GM23338 (cell line): Measurements from ENCODE around the gene TMEM11. TPM values are rescaled to one million over a fixed set of nuclear protein-coding genes. Genes with fewer than 3 reads are reported as not detected.

ENCODE experiments used
- ATAC-seq: fragments of 200-7000 bp; cut with Tn5 transposase; 3 replicates; pipeline ENCODE4 v1.9.1; 2020
- DNase-seq: peaks from one replicate; pipeline ENCODE4 v3.0.0-alpha.2; 2015; ENCODE audit warnings: low spot score
- H2AFZ ChIP-seq: fragments of 200-600 bp; sonication (generic); 2 replicates; pipeline ENCODE4 v1.8.0; 2016; ENCODE audit warnings: antibody characterized with exemption, mild to moderate bottlenecking, moderate library complexity
- H3F3A ChIP-seq: fragments of 200-600 bp; sonication (generic); replicated peaks from 2 replicates; pipeline ENCODE4 v1.8.0; 2017; ENCODE audit warnings: antibody characterized with exemption, mixed run types, low read depth
- H3K27ac ChIP-seq: fragments of 200-600 bp; sonication (generic); 2 replicates; pipeline ENCODE4 v1.6.1; 2016; ENCODE audit warnings: low read depth
- H3K27me3 ChIP-seq: fragments of 200-600 bp; sonication (generic); 2 replicates; pipeline ENCODE4 v1.8.0; 2016; ENCODE audit warnings: mild to moderate bottlenecking, mixed run types, moderate library complexity; ENCODE audit not compliant: insufficient read depth
- H3K36me3 ChIP-seq: fragments of 200-600 bp; sonication (generic); 2 replicates; pipeline ENCODE4 v1.8.0; 2016; ENCODE audit warnings: mild to moderate bottlenecking; ENCODE audit not compliant: insufficient read depth
- H3K4me1 ChIP-seq: fragments of 200-600 bp; sonication (generic); 2 replicates; pipeline ENCODE4 v1.8.0; 2016; ENCODE audit warnings: mild to moderate bottlenecking, moderate library complexity; ENCODE audit not compliant: insufficient read depth
- H3K4me2 ChIP-seq: fragments of 200-600 bp; sonication (generic); 2 replicates; pipeline ENCODE4 v1.7.1; 2017; ENCODE audit warnings: mixed run types
- H3K4me3 ChIP-seq: fragments of 200-600 bp; sonication (generic); 2 replicates; pipeline ENCODE4 v1.6.1; 2016; ENCODE audit warnings: mixed run types
- H3K79me2 ChIP-seq: fragments of 200-600 bp; sonication (generic); replicated peaks from 2 replicates; pipeline ENCODE4 v1.8.0; 2017; ENCODE audit warnings: mild to moderate bottlenecking; ENCODE audit not compliant: insufficient read depth
- H3K9me2 ChIP-seq: fragments of 200-600 bp; sonication (generic); 2 replicates; pipeline ENCODE4 v1.8.0; 2017; ENCODE audit not compliant: insufficient read depth
- H4K20me1 ChIP-seq: fragments of 200-600 bp; sonication (generic); replicated peaks from 2 replicates; pipeline ENCODE4 v1.8.0; 2017; ENCODE audit warnings: mild to moderate bottlenecking; ENCODE audit not compliant: insufficient read depth
- H3K27ac Mint-ChIP-seq: 2 replicates; pipeline ENCODE4 v1.8.0; 2020; ENCODE audit warnings: inconsistent platforms, mild to moderate bottlenecking, moderate library complexity, mixed read lengths
- H3K27me3 Mint-ChIP-seq: 3 replicates; pipeline ENCODE4 v1.8.0; 2022; ENCODE audit warnings: low read depth, mild to moderate bottlenecking, moderate library complexity, mixed read lengths, inconsistent platforms; ENCODE audit not compliant: insufficient read depth, poor library complexity
- H3K36me3 Mint-ChIP-seq: 3 replicates; pipeline ENCODE4 v1.8.0; 2021; ENCODE audit warnings: low read depth, mild to moderate bottlenecking, inconsistent platforms, moderate library complexity, mixed read lengths
- H3K4me1 Mint-ChIP-seq: 3 replicates; pipeline ENCODE4 v1.8.0; 2020; ENCODE audit warnings: mild to moderate bottlenecking, inconsistent platforms, mixed read lengths
- H3K4me3 Mint-ChIP-seq: 3 replicates; pipeline ENCODE4 v1.8.0; 2021; ENCODE audit warnings: moderate library complexity, mild to moderate bottlenecking, inconsistent platforms, mixed read lengths
- H3K9me3 Mint-ChIP-seq: 3 replicates; pipeline ENCODE4 v1.8.0; 2020; ENCODE audit warnings: moderate library complexity, mild to moderate bottlenecking, inconsistent platforms, mixed read lengths
- CREB1 ChIP-seq: fragments of 250-450 bp; sonication (Bioruptor Pico); IDR thresholded peaks from 2 replicates; pipeline ENCODE4 v1.5.0; 2020; ENCODE audit warnings: low read depth, mild to moderate bottlenecking, moderate library complexity
- EZH2 ChIP-seq: fragments of 200-600 bp; sonication (generic); IDR thresholded peaks from one replicate; pipeline ENCODE4 v1.8.0; 2017; ENCODE audit warnings: antibody characterized with exemption, mild to moderate bottlenecking, low read depth; ENCODE audit not compliant: unreplicated experiment
- EZH2phosphoT487 ChIP-seq: fragments of 200-600 bp; sonication (generic); IDR thresholded peaks from one replicate; pipeline ENCODE4 v1.8.1; 2018; ENCODE audit warnings: antibody characterized with exemption; ENCODE audit not compliant: unreplicated experiment
- JUNB ChIP-seq: IDR thresholded peaks from one replicate; pipeline ENCODE4 v1.6.1; 2016; ENCODE audit warnings: antibody characterized with exemption; ENCODE audit not compliant: unreplicated experiment
- NANOG ChIP-seq: IDR thresholded peaks from 2 replicates; pipeline ENCODE4 v1.6.1; 2016; ENCODE audit warnings: antibody characterized with exemption, borderline replicate concordance
- POLR2AphosphoS5 ChIP-seq: IDR thresholded peaks from 2 replicates; pipeline ENCODE4 v1.6.1; 2016; ENCODE audit warnings: antibody characterized with exemption, low read depth
- REST ChIP-seq: IDR thresholded peaks from one replicate; pipeline ENCODE4 v1.6.1; 2018; ENCODE audit warnings: antibody characterized with exemption; ENCODE audit not compliant: unreplicated experiment
- STAT1 ChIP-seq: IDR thresholded peaks from one replicate; pipeline ENCODE4 v1.6.1; 2016; ENCODE audit warnings: antibody characterized with exemption; ENCODE audit not compliant: unreplicated experiment
- ZNF114 ChIP-seq: fragments of 250-450 bp; sonication (Bioruptor Pico); IDR thresholded peaks from 2 replicates; pipeline ENCODE4 v1.5.0; 2020; ENCODE audit warnings: mild to moderate bottlenecking, moderate library complexity
- ZNF331 ChIP-seq: fragments of 250-450 bp; sonication (Bioruptor Pico); IDR thresholded peaks from 2 replicates; pipeline ENCODE4 v1.5.0; 2020; ENCODE audit warnings: low read depth, mild to moderate bottlenecking, moderate library complexity
- ZNF462 ChIP-seq: fragments of 250-450 bp; sonication (Bioruptor Pico); IDR thresholded peaks from 2 replicates; pipeline ENCODE4 v1.5.0; 2020; ENCODE audit warnings: mild to moderate bottlenecking, moderate library complexity
- polyA plus RNA-seq: library from polyadenylated mRNA; unstranded; fragments of >200 nt; fragmentation: Nextera tagmentation; extraction: Ambion mirVana; gene quantifications from 2 replicates; pipeline ENCODE4 v1.2.1, GENCODE V29; 2016
- total RNA-seq: library from RNA; depleted of rRNA; stranded (reverse); fragments of >200 nt; shearing (Covaris generic); gene quantifications from 2 replicates; pipeline ENCODE4 v1.2.3, GENCODE V29; 2014
- TF ChIP-seq, protein P1 (sequence below): IDR thresholded peaks from 2 replicates; pipeline ENCODE4 v1.6.1; 2016; ENCODE audit warnings: antibody characterized with exemption
- TF ChIP-seq, protein P2 (sequence below), 2 experiments: fragments of 200-600 bp in 1 of 2; sonication (generic) in 1 of 2; conservative IDR thresholded peaks; 2 replicates each; pipeline versions ENCODE4 v1.5.1 to v1.6.1; 2016 to 2017; ENCODE audit warnings: antibody characterized with exemption in 2 of 2, low read depth in 2 of 2, mild to moderate bottlenecking in 2 of 2, moderate library complexity in 1 of 2

The TMEM11 gene
- total and polyA plus RNA-seq, 2 experiments from 2014 or later: 38.5 to 90.2 TPM

DNA sequence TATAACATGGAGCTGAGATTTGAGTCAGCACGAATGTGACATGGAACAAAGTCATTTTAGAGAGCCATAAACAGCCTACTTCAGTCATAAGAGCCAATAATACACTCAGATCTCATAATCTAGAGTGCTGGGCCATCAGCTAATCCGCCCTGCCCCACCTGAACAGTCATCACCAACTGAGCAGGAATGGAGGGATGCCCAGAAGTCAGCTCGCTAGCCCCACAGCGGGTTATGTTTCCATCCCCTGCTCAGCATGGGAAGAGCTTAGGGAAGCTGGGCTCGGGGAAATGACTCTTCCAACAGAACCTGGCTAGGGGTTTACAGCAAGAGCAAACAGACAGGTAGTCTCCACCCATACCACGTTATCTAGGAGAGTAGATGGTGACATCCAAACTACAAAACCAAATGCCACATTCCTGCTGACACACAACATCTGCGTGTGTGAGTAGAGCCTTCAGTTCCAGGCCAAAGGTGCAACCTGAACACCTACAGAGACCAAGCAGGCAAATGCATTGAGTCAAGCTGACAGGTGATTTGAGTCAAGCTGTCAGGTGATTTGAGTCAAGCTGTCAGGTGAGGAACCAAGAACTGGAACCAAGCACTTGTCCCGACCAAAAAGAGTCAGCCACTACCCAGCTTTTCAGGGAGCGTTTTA is 2.0 kb downstream of the TMEM11 start:
- Mint-ChIP-seq H3K36me3 (peaks cover 24% of the 10 kb centered on the region), H3K4me3 (peak overlapping the region; percentile 98), H3K27ac (no peak overlapping the region; the same call in 1 of the 2 replicates), H3K4me1 (peaks cover 32% of the 10 kb centered on the region), H3K9me3 (no peaks in the 10 kb centered on the region), H3K27me3 (peaks cover 2% of the 10 kb centered on the region)
- Histone ChIP-seq H3K27me3 (no peaks in the 10 kb centered on the region), H3K4me3 (peak overlapping the region; percentile 98), H3K27ac (no peak overlapping the region), H3K4me1 (peaks cover 21% of the 10 kb centered on the region), H4K20me1 (peaks cover 44% of the 10 kb centered on the region), H3F3A (peaks cover 6% of the 10 kb centered on the region), H3K9me2 (no peaks in the 10 kb centered on the region), H3K79me2 (peaks cover 81% of the 10 kb centered on the region), H3K4me2 (peak overlapping the region; percentile 95), H2AFZ (no peak overlapping the region), H3K36me3 (peaks cover 6% of the 10 kb centered on the region; the same call in 1 of the 2 replicates)
- no peak for ATAC-seq
- no peak for TF ChIP-seq EZH2
- no peak for TF ChIP-seq JUNB
- no peak for TF ChIP-seq REST
- TF ChIP-seq, protein P1, sequence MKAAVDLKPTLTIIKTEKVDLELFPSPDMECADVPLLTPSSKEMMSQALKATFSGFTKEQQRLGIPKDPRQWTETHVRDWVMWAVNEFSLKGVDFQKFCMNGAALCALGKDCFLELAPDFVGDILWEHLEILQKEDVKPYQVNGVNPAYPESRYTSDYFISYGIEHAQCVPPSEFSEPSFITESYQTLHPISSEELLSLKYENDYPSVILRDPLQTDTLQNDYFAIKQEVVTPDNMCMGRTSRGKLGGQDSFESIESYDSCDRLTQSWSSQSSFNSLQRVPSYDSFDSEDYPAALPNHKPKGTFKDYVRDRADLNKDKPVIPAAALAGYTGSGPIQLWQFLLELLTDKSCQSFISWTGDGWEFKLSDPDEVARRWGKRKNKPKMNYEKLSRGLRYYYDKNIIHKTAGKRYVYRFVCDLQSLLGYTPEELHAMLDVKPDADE: no peak
- TF ChIP-seq STAT1: no peak
- no peak for TF ChIP-seq CREB1
- TF ChIP-seq, protein P2, sequence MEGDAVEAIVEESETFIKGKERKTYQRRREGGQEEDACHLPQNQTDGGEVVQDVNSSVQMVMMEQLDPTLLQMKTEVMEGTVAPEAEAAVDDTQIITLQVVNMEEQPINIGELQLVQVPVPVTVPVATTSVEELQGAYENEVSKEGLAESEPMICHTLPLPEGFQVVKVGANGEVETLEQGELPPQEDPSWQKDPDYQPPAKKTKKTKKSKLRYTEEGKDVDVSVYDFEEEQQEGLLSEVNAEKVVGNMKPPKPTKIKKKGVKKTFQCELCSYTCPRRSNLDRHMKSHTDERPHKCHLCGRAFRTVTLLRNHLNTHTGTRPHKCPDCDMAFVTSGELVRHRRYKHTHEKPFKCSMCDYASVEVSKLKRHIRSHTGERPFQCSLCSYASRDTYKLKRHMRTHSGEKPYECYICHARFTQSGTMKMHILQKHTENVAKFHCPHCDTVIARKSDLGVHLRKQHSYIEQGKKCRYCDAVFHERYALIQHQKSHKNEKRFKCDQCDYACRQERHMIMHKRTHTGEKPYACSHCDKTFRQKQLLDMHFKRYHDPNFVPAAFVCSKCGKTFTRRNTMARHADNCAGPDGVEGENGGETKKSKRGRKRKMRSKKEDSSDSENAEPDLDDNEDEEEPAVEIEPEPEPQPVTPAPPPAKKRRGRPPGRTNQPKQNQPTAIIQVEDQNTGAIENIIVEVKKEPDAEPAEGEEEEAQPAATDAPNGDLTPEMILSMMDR (conservative IDR thresholded peaks at IDR 0.05; ENCODE audit: low read depth in 2 of 2): no peak
- no peak for TF ChIP-seq POLR2AphosphoS5
- no peak for TF ChIP-seq EZH2phosphoT487
- TF ChIP-seq ZNF331 (CRISPR knock-in tag): no peak
- no peak for TF ChIP-seq ZNF114 (CRISPR knock-in tag)
- TF ChIP-seq NANOG: no peak
- TF ChIP-seq ZNF462 (CRISPR knock-in tag): no peak
- no peak for DNase-seq
